ENCODE measurements around the gene BARX1.

- TF ChIP-seq EZH2phosphoT487 (IDR thresholded peaks at IDR 0.05; ENCODE audit: low read length), result no peak
- no peak for TF ChIP-seq CTCF (IDR thresholded peaks at IDR 0.05; ENCODE audit: low read length)
- TF ChIP-seq EZH2 (optimal IDR thresholded peaks at IDR 0.05; ENCODE audit: low read depth, low read length), result no peak
These were observed 41.7 kb upstream of the BARX1 start for GRCh38 chr9:93996863-93997262.
